Panc1 (cell line): ENCODE measurements around the gene PARD6G.

Source experiments
- POLR2AphosphoS5 ChIP-seq: IDR thresholded peaks from 2 replicates; pipeline ENCODE4 v1.6.1; 2012; ENCODE audit warnings: mild to moderate bottlenecking, low read depth, low read length, moderate library complexity
- TCF7L2 ChIP-seq: IDR thresholded peaks from 2 replicates; pipeline ENCODE4 v1.6.1; 2011; ENCODE audit warnings: mild to moderate bottlenecking, low read depth, low read length, inconsistent platforms

GRCh38 chr18:80178935-80179818 is 68.1 kb downstream of the PARD6G start:
- TF ChIP-seq POLR2AphosphoS5 (no peak), TCF7L2 (no peak)
